GM18909 (cell line): ENCODE data around the gene SLC5A2.
"Not testable (repeated sequence)": the region's sequence is repeated elsewhere in the genome, so short reads cannot be mapped to it uniquely, and the experiment has no call there.

Experiments
- ATAC-seq: cut with Tn5 transposase; IDR thresholded peaks from one replicate; pipeline ENCODE4 v1.9.1; 2021; ENCODE audit warnings: mild to moderate bottlenecking; ENCODE audit not compliant: unreplicated experiment, poor library complexity

SLC5A2 gene

GRCh38 chr16:31523768-31524167, 40.8 kb downstream of the SLC5A2 start:
- ATAC-seq: not testable (repeated sequence)

GRCh38 chr16:31525113-31525512, 42.2 kb downstream of the SLC5A2 start:
- no peak for ATAC-seq

GRCh38 chr16:31527734-31528274, 44.9 kb downstream of the SLC5A2 start, which contains the start of gene AHSP:
TSS of gene AHSP (plus strand) at chr16:31527900. CDS start at chr16:31528140, 240 bp downstream.
- no peak for ATAC-seq

GRCh38 chr16:31528523-31529107, 45.7 kb downstream of the SLC5A2 start:
- no peak for ATAC-seq

- no peak for ATAC-seq
Observed at GRCh38 chr16:31529108-31529936, 46.4 kb downstream of the SLC5A2 start.

- no peak for ATAC-seq
Observed at GRCh38 chr16:31529937-31530312, 47.0 kb downstream of the SLC5A2 start.

- ATAC-seq: no peak
Observed at GRCh38 chr16:31530405-31530804, 47.5 kb downstream of the SLC5A2 start.

GRCh38 chr16:31531096-31531495, 48.2 kb downstream of the SLC5A2 start:
- no peak for ATAC-seq

GRCh38 chr16:31532120-31532519, 49.2 kb downstream of the SLC5A2 start:
- no peak for ATAC-seq

GRCh38 chr16:31532896-31533295, 50.0 kb downstream of the SLC5A2 start:
- ATAC-seq: no peak

- no peak for ATAC-seq
Observed at GRCh38 chr16:31535737-31536136, 52.8 kb downstream of the SLC5A2 start.

GRCh38 chr16:31536804-31537361, 54.0 kb downstream of the SLC5A2 start:
- ATAC-seq: no peak

- ATAC-seq: no peak
Observed at GRCh38 chr16:31537362-31538242, 54.7 kb downstream of the SLC5A2 start.

- not testable (repeated sequence) for ATAC-seq
Observed at GRCh38 chr16:31538243-31538598, 55.3 kb downstream of the SLC5A2 start.

- not testable (repeated sequence) for ATAC-seq
Observed at GRCh38 chr16:31539762-31540161, 56.8 kb downstream of the SLC5A2 start.
